ENCODE measurements around the gene SORBS1.
A peak's percentile ranks its signal among the peaks of the same experiment; 100 is the strongest.
"Not testable (repeated sequence)": the region's sequence is repeated elsewhere in the genome, so short reads cannot be mapped to it uniquely, and the experiment has no call there.

SORBS1 gene

GRCh38 chr10:95476469-95477174 is 84.5 kb downstream of the SORBS1 start:
- H3K9ac ChIP-seq (ENCODE audit: low read depth, low read length): peak overlapping the region; percentile 54; the same call in 1 of the 2 replicates
- peak overlapping the region; percentile 28; the same call in 1 of the 2 replicates for H3K4me3 ChIP-seq (ENCODE audit: low read length)

GRCh38 chr10:95475827-95476468 is 85.2 kb downstream of the SORBS1 start:
- Histone ChIP-seq H3K9me3 (ENCODE audit: insufficient read depth, low read depth, low read length) (no peaks in the 10 kb centered on the region), H3K9ac (ENCODE audit: low read depth, low read length) (peak overlapping the region; percentile 54; the same call in 1 of the 2 replicates), H3K4me1 (ENCODE audit: insufficient read depth, low read length) (peaks cover 39% of the 10 kb centered on the region), H3K27me3 (ENCODE audit: insufficient read depth, low read length) (no peaks in the 10 kb centered on the region), H3K4me3 (ENCODE audit: low read length) (peak overlapping the region; percentile 28; the same call in 1 of the 2 replicates), H3K36me3 (ENCODE audit: insufficient read depth, low read depth, low read length) (no peaks in the 10 kb centered on the region), H3K27ac (ENCODE audit: low read length) (no peak overlapping the region)

More at GRCh38 chr10:95476469-95477174, 84.5 kb downstream of the SORBS1 start:
- Histone ChIP-seq H3K36me3 (ENCODE audit: insufficient read depth, low read depth, low read length) (no peaks in the 10 kb centered on the region), H3K9me3 (ENCODE audit: insufficient read depth, low read depth, low read length) (no peaks in the 10 kb centered on the region), H3K4me1 (ENCODE audit: insufficient read depth, low read length) (peaks cover 42% of the 10 kb centered on the region), H3K27me3 (ENCODE audit: insufficient read depth, low read length) (no peaks in the 10 kb centered on the region), H3K27ac (ENCODE audit: low read length) (peak overlapping the region; percentile 52)

GRCh38 chr10:95475003-95475383 is 86.2 kb downstream of the SORBS1 start:
- no peak overlapping the region for H3K27ac ChIP-seq (ENCODE audit: low read length)
- H3K4me1 ChIP-seq (ENCODE audit: insufficient read depth, low read length): peaks cover 40% of the 10 kb centered on the region
- no peak overlapping the region; the same call in 1 of the 2 replicates for H3K4me3 ChIP-seq (ENCODE audit: low read length)
- no peaks in the 10 kb centered on the region for H3K27me3 ChIP-seq (ENCODE audit: insufficient read depth, low read length)
- 0 out of 2 replicates have a peak overlapping the region, but pooled peaks have one; percentile 21 for H3K9ac ChIP-seq (ENCODE audit: low read depth, low read length)
- no peaks in the 10 kb centered on the region for H3K36me3 ChIP-seq (ENCODE audit: insufficient read depth, low read depth, low read length)
- no peaks in the 10 kb centered on the region for H3K9me3 ChIP-seq (ENCODE audit: insufficient read depth, low read depth, low read length)

GRCh38 chr10:95474228-95475002 is 86.8 kb downstream of the SORBS1 start:
- H3K27me3 ChIP-seq (ENCODE audit: insufficient read depth, low read length): no peaks in the 10 kb centered on the region
- H3K27ac ChIP-seq (ENCODE audit: low read length): no peak overlapping the region

GRCh38 chr10:95472304-95473088 is 88.7 kb downstream of the SORBS1 start:
- Histone ChIP-seq H3K9ac (ENCODE audit: low read depth, low read length) (no peak overlapping the region), H3K9me3 (ENCODE audit: insufficient read depth, low read depth, low read length) (no peaks in the 10 kb centered on the region), H3K27ac (ENCODE audit: low read length) (no peak overlapping the region), H3K36me3 (ENCODE audit: insufficient read depth, low read depth, low read length) (no peaks in the 10 kb centered on the region), H3K4me1 (ENCODE audit: insufficient read depth, low read length) (peaks cover 50% of the 10 kb centered on the region), H3K27me3 (ENCODE audit: insufficient read depth, low read length) (no peaks in the 10 kb centered on the region), H3K4me3 (ENCODE audit: low read length) (no peak overlapping the region)

More at GRCh38 chr10:95474228-95475002, 86.8 kb downstream of the SORBS1 start:
- Histone ChIP-seq H3K9me3 (ENCODE audit: insufficient read depth, low read depth, low read length) (no peaks in the 10 kb centered on the region), H3K36me3 (ENCODE audit: insufficient read depth, low read depth, low read length) (no peaks in the 10 kb centered on the region), H3K9ac (ENCODE audit: low read depth, low read length) (peak overlapping the region; percentile 21; the same call in 1 of the 2 replicates), H3K4me1 (ENCODE audit: insufficient read depth, low read length) (peaks cover 46% of the 10 kb centered on the region), H3K4me3 (ENCODE audit: low read length) (no peak overlapping the region; the same call in 1 of the 2 replicates)

- no peaks in the 10 kb centered on the region for H3K9me3 ChIP-seq (ENCODE audit: insufficient read depth, low read depth, low read length)
- peaks cover 34% of the 10 kb centered on the region for H3K4me1 ChIP-seq (ENCODE audit: insufficient read depth, low read length)
- no peaks in the 10 kb centered on the region for H3K27me3 ChIP-seq (ENCODE audit: insufficient read depth, low read length)
- H3K4me3 ChIP-seq (ENCODE audit: low read length): no peak overlapping the region
- H3K27ac ChIP-seq (ENCODE audit: low read length): no peak overlapping the region
- no peak overlapping the region for H3K9ac ChIP-seq (ENCODE audit: low read depth, low read length)
- H3K36me3 ChIP-seq (ENCODE audit: insufficient read depth, low read depth, low read length): no peaks in the 10 kb centered on the region
These were observed 91.5 kb downstream of the SORBS1 start for GRCh38 chr10:95469676-95470075.

- Histone ChIP-seq H3K27ac (ENCODE audit: low read length) (no peak overlapping the region), H3K4me3 (ENCODE audit: low read length) (no peak overlapping the region), H3K4me1 (ENCODE audit: insufficient read depth, low read length) (peaks cover 30% of the 10 kb centered on the region), H3K36me3 (ENCODE audit: insufficient read depth, low read depth, low read length) (no peaks in the 10 kb centered on the region), H3K27me3 (ENCODE audit: insufficient read depth, low read length) (no peaks in the 10 kb centered on the region), H3K9ac (ENCODE audit: low read depth, low read length) (no peak overlapping the region), H3K9me3 (ENCODE audit: insufficient read depth, low read depth, low read length) (no peaks in the 10 kb centered on the region)
These were observed 91.9 kb downstream of the SORBS1 start for GRCh38 chr10:95469251-95469650.

GRCh38 chr10:95467642-95468041 is 93.5 kb downstream of the SORBS1 start:
- H3K4me1 ChIP-seq (ENCODE audit: insufficient read depth, low read length): peaks cover 35% of the 10 kb centered on the region
- not testable (repeated sequence) for H3K9me3 ChIP-seq (ENCODE audit: insufficient read depth, low read depth, low read length); H3K36me3 ChIP-seq (ENCODE audit: insufficient read depth, low read depth, low read length); H3K27me3 ChIP-seq (ENCODE audit: insufficient read depth, low read length); H3K9ac ChIP-seq (ENCODE audit: low read depth, low read length); H3K4me3 ChIP-seq (ENCODE audit: low read length); H3K27ac ChIP-seq (ENCODE audit: low read length)

- H3K27ac ChIP-seq (ENCODE audit: low read length): no peak overlapping the region
These were observed 94.0 kb downstream of the SORBS1 start for GRCh38 chr10:95467162-95467599.

GRCh38 chr10:95466436-95466835 is 94.7 kb downstream of the SORBS1 start:
- no peaks in the 10 kb centered on the region for H3K27me3 ChIP-seq (ENCODE audit: insufficient read depth, low read length)
- no peak overlapping the region for H3K27ac ChIP-seq (ENCODE audit: low read length)
- peaks cover 44% of the 10 kb centered on the region for H3K4me1 ChIP-seq (ENCODE audit: insufficient read depth, low read length)
- no peaks in the 10 kb centered on the region for H3K36me3 ChIP-seq (ENCODE audit: insufficient read depth, low read depth, low read length)
- H3K9ac ChIP-seq (ENCODE audit: low read depth, low read length): no peak overlapping the region
- H3K9me3 ChIP-seq (ENCODE audit: insufficient read depth, low read depth, low read length): no peaks in the 10 kb centered on the region
- no peak overlapping the region for H3K4me3 ChIP-seq (ENCODE audit: low read length)

More at GRCh38 chr10:95467162-95467599, 94.0 kb downstream of the SORBS1 start:
- H3K27me3 ChIP-seq (ENCODE audit: insufficient read depth, low read length): no peaks in the 10 kb centered on the region
- H3K9ac ChIP-seq (ENCODE audit: low read depth, low read length): no peak overlapping the region
- no peaks in the 10 kb centered on the region for H3K36me3 ChIP-seq (ENCODE audit: insufficient read depth, low read depth, low read length)
- H3K4me3 ChIP-seq (ENCODE audit: low read length): no peak overlapping the region
- H3K4me1 ChIP-seq (ENCODE audit: insufficient read depth, low read length): peaks cover 38% of the 10 kb centered on the region
- H3K9me3 ChIP-seq (ENCODE audit: insufficient read depth, low read depth, low read length): no peaks in the 10 kb centered on the region

- H3K9me3 ChIP-seq (ENCODE audit: insufficient read depth, low read depth, low read length): no peaks in the 10 kb centered on the region
- no peak overlapping the region for H3K9ac ChIP-seq (ENCODE audit: low read depth, low read length)
- H3K27ac ChIP-seq (ENCODE audit: low read length): no peak overlapping the region
- no peaks in the 10 kb centered on the region for H3K27me3 ChIP-seq (ENCODE audit: insufficient read depth, low read length)
- H3K36me3 ChIP-seq (ENCODE audit: insufficient read depth, low read depth, low read length): no peaks in the 10 kb centered on the region
- no peak overlapping the region for H3K4me3 ChIP-seq (ENCODE audit: low read length)
- peaks cover 45% of the 10 kb centered on the region; the same call in 1 of the 2 replicates for H3K4me1 ChIP-seq (ENCODE audit: insufficient read depth, low read length)
These were observed 96.9 kb downstream of the SORBS1 start for GRCh38 chr10:95464280-95464679.

Measured in iPS-20b (cell line).